Esophagus muscularis mucosa (tissue), 4 donors: ENCODE data around the gene NFATC1.
A peak's percentile ranks its signal among the peaks of the same experiment; 100 is the strongest.

ENCODE experiments used
- EP300 ChIP-seq: sonication (generic); formaldehyde crosslinking; IDR thresholded peaks from one replicate; pipeline ENCODE4 v1.6.1; 2017; ENCODE audit warnings: antibody characterized with exemption
- POLR2A ChIP-seq: fragments of 450-650 bp; IDR thresholded peaks from one replicate; pipeline ENCODE4 v1.6.1; 2017; ENCODE audit warnings: antibody characterized with exemption, moderate library complexity, mild to moderate bottlenecking, low read depth
- POLR2AphosphoS5 ChIP-seq, 2 donors: sonication (generic); formaldehyde crosslinking; IDR thresholded peaks; one replicate each; pipeline ENCODE4 v1.6.1; 2017; ENCODE audit warnings: antibody characterized with exemption in 2 of 2
- TF ChIP-seq, protein P1 (sequence below), 3 experiments: fragments of 200-600 bp in 2 of 3; fragments of 450-650 bp in 1 of 3; sonication (generic) in 2 of 3; IDR thresholded peaks; one replicate each; pipeline ENCODE4 v1.5.1; 2017 to 2019; ENCODE audit warnings: antibody characterized with exemption in 3 of 3, mild to moderate bottlenecking in 2 of 3, moderate library complexity in 1 of 3

DNA sequence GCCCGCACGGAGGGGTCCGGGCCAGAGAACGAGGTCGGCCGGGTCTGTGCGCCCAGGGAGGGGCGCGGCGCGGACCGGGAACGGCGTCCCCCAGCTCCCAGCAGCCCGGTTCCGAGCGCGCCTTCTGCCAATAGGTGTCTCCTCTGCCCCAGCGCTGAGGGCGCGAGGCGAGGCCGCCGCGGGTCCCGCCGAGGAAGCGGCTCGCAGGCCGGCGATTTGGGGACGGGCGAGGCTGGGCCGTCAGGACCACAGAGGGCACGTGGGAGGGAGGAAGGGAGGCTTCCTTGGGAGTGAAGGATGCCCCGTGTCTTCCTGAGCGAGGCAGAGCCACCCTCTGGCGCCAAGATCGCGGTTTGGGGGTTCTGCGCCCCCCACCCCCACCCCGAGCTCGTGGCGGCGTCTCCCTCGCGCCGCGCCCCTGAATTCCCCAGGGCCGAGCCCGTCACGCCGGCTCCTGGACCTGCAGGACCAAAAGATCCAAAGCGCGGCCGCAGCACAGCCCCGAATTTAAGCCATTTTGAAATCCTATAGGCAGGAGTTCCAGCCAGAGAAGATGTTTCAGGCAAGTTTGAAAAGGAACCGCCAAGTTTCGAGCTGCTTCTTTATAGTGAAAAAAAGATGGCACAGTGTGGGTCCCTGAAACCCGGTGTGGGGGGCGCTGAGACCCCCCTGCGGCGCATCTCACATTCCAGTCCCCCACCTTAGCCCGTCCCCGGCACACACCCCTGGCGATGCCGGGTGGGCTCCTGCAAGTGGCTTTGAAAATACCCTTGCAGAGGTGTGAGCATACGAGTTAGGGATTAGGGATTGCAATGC is 909 bp downstream of the NFATC1 start:
- TF ChIP-seq POLR2A (no peak), EP300 (no peak), POLR2AphosphoS5 (IDR thresholded peaks at IDR 0.05) (peak in 1 of 2 donors; percentile 38)
- TF ChIP-seq, protein P1, sequence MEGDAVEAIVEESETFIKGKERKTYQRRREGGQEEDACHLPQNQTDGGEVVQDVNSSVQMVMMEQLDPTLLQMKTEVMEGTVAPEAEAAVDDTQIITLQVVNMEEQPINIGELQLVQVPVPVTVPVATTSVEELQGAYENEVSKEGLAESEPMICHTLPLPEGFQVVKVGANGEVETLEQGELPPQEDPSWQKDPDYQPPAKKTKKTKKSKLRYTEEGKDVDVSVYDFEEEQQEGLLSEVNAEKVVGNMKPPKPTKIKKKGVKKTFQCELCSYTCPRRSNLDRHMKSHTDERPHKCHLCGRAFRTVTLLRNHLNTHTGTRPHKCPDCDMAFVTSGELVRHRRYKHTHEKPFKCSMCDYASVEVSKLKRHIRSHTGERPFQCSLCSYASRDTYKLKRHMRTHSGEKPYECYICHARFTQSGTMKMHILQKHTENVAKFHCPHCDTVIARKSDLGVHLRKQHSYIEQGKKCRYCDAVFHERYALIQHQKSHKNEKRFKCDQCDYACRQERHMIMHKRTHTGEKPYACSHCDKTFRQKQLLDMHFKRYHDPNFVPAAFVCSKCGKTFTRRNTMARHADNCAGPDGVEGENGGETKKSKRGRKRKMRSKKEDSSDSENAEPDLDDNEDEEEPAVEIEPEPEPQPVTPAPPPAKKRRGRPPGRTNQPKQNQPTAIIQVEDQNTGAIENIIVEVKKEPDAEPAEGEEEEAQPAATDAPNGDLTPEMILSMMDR (IDR thresholded peaks at IDR 0.05), result peak in 2 of 3 experiments; percentile 25 to 27
